Activated CD8-positive, alpha-beta memory T cell treated with anti-CD3 and anti-CD28 coated beads for 24 hours (primary cell): ENCODE results near the gene DPEP1.
"Not testable (repeated sequence)": the region's sequence is repeated elsewhere in the genome, so short reads cannot be mapped to it uniquely, and the experiment has no call there.

Source experiments
- DNase-seq: peaks from one replicate; pipeline ENCODE4 v3.0.0-alpha.2; 2020

The DPEP1 gene

DNA sequence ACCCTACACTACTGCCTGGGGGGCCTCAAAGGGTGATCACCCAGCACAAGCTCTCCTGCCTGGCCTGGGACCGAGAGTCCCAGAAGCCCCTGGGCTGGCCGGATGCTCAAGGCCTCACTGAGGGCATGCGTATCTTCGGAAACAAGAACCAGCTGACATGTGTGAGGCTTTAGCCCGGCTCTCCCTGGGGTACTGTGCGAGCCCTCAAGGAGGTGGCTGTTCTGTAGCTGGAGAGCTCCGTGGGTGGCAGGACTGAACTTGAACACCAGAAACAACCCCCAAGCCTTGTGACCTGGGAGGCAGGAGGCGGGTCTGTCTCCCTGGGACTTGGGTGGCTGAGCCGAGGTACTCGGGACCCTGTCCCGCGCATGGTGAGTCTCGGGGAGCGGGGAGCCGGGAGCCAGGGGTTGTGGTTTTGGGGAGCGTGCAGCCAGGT, 7.0 kb downstream of the DPEP1 start:
- no peak for DNase-seq

DNA sequence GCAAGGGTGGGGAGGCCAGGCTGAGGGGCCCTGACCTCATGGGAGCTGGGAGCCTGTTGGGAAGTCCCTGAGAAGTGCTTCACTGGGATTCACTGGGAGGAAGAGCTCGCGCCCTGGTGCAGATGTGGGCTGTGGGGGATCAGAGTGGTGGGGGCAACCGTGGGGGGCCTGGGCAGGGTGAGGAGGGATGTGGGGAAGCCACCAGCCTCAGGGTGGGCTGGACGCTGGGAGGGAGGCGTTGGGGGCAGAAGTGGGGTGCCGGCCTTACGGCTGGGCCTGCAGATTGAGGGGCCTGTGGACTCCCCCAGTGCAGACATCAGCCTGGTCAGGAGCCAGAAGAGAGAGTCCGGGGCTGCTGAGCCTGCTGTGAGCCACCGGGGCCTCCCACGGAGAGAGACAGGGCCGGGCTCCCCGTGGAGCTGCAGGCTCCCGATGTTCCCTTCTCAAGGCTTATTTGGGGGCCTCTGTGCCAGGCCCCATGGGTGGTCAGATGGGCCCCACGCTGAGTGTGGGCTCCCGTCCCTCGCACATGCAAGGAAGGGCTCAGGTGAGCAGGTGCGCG, 7.8 kb downstream of the DPEP1 start:
- DNase-seq, result no peak

DNA sequence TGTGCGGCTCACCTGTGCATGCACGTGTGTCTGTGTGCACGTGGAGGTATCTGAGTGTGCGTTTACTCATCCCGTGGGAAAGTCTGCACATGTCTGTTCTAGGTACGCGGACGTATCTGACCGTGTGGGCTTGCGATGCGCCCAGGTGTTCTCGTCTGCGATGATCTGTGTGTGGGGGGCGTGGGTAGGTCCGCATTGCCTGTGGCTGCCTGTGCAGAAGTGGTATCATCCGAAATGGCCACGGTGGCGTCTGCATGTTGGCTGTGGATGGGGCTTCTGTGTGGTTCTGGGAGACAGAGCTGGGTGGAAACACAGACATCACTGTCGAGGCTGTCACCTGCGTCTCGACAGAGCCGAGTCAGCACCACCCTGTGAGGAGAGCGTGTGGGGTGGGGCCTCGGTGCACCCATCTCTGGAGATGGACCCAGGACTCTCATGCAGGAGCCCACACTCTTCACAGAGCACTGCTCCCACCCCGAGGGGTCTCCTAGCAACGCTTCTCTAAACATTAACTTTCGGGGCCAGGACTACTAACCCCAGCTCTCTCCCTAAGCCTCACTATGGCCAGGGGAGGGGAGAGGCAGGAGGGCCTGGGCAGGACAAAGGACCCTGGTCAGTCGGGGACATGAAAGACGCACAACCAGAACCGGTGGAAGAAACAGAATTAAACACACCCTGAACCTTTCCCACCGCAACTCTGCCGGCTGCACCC, 8.4 kb downstream of the DPEP1 start:
- no peak for DNase-seq

DNA sequence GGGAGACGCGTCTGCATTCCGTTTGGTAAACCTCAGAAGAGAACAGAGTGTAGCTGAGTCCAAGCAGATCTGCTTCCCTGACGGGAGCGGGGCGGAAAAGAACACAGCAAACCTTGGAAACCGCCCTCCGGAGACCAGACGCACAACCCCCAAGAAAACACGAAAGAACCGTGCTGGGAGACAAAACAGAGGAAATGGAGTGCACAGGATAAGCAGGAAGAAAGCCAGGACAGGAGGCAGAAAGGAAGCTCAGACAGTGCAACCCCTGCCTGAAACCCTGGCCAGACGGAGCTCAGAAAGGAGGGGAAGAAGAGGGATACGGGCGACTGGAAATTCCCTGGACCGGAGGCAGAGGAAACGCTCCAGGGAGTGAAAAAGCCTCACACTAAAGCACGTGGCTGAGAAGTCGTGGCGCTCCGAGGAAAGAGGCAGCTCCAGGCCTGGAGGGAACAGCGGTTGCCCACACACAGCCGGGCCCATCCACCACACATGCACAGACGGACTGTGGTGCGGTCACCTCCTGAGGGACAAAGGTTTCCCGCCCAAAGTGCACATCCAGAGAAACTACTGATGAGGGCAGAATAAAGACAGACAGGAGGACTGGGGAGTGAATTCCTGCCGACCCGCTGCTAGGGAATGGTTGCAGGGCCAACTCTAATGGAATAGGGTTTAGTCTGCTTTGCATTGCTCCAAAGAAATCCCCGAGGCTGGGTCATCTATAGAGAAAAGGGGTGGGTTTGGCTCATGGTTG, 10.2 kb downstream of the DPEP1 start:
- DNase-seq, result no peak

DNA sequence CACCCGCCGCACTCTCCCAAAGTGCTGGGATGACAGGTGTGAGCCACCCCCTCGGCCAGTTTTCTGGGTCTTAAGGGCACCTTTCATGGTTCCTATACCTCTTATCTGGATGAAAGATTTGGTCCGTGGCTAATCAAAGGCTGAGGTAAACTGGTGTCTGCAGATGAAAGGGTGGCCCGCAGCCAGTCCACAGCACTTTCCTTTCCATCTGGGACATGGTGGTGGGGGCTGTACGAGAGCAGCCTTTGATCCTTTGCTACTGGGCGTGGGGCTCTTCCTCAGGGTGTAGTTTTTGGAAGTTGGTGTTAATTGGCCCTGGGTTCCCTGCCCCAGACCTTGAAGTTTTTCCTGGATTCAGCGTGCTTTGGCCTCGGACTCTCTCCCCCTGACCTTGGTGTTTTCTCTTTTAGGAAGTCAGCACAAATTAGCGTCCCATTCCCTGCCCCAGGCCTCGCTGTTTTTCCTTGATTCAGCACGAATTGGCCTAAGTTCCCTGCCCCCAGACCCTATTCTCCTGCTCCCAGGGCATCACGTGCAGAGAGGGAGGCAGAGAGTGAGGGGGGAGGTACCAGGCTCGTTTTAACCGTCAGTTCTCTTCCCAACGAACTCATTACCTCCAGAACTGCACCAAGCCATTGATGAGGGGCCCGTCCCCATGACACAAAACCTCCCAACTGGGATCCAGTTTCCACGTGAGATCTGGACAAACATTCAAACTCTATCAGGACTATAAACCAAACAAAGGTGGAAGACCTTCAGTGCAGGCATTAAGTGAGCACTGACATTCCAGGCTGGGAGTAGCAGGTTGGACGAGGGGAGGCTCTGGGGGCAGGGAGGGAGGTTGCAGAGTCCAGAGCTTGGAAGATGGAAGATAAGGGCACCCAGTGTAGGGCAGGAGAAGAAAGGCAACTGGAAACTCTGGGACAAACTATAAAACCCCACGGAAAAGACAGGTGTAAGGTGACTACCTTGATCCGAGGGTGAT, 11.6 kb downstream of the DPEP1 start:
- DNase-seq, result no peak

DNA sequence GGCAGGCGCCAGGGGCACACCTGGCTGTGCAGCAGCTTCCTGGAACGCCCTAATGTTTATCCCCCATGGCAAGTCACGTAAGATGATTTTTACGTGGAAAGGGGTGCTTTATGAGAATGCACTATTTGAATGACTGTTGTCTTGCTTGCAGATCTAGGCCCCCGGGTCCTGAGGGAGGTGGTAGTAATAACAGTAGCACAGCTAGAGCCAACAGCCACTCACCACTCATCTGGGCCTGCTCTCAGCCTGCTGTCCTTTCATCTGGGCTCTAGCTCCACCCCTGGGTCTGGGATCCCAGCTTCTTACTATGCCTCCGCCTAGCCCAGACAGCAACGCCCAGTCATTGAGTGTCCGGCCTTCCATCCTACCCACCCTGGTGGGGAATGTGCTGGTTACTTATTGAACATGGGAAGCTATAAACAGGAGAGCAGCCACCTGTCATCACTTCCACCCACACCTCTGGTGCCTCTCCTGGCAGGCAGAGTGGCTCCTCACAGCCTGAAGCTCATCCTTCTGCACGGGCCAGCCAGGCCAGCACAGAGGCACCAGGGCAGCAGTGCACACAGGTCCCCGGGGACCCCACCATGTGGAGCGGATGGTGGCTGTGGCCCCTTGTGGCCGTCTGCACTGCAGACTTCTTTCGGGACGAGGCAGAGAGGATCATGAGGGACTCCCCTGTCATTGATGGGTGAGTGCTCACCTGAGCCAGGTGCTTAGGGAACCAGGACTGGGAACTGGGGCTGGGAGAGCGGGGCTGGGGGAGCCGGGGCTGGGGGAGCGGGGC, 16.6 kb downstream of the DPEP1 start:
- DNase-seq, result no peak

DNA sequence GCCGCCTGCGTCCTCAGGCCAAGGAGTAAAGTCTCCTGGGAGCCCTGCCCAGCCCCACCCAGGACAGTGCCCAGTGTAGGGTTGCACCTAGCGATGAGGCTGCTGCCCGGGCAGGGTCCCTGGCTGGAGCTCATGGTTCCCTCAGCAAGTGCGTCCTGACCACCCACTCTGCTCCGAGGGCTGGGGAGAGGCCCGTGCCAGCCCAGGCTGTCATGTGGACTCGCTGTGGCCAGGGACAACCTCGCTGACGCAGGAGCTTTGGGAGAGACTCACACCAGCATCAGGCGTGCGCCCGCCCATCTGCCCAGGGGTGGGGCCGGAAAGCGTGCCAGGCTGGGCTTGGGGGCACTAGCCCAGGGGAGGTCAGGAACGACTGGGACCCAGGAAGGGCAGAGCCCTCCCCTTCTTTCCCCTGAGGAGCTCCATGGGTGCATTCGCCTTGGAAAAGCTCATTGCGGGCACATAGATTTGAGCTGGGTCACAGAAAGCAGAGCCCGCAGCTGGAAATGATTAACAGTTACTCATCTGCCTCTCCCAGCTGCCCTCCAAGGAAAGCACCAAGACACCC, 19.7 kb downstream of the DPEP1 start:
- DNase-seq, result no peak

DNA sequence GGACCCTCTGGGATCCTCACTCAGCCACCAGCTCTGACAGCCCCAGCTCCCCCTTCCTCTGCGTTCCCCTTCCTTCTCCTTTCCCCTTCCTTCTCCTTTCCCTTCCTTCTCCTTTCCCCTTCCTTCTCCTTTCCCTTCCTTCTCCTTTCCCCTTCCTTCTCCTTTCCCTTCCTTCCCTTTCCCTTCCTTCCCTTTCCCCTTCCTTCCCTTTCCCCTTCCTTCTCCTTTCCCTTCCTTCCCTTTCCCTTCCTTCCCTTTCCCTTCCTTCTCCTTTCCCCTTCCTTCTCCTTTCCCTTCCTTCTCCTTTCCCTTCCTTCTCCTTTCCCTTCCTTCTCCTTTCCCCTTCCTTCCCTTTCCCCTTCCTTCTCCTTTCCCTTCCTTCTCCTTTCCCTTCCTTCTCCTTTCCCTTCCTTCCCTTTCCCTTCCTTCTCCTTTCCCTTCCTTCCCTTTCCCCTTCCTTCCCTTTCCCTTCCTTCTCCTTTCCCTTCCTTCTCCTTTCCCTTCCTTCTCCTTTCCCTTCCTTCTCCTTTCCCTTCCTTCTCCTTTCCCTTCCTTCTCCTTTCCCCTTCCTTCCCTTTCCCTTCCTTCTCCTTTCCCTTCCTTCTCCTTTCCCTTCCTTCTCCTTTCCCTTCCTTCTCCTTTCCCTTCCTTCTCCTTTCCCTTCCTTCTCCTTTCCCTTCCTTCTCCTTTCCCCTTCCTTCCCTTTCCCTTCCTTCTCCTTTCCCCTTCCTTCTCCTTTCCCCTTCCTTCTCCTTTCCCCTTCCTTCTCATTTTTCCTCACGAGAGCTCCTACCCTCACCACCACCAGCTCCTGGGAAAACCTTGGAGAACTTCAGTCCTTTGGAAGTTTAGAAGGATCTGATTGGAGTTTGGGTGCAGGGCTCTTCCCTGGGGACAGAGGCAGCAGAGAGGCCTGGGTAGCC, 21.3 kb downstream of the DPEP1 start:
- not testable (repeated sequence) for DNase-seq

DNA sequence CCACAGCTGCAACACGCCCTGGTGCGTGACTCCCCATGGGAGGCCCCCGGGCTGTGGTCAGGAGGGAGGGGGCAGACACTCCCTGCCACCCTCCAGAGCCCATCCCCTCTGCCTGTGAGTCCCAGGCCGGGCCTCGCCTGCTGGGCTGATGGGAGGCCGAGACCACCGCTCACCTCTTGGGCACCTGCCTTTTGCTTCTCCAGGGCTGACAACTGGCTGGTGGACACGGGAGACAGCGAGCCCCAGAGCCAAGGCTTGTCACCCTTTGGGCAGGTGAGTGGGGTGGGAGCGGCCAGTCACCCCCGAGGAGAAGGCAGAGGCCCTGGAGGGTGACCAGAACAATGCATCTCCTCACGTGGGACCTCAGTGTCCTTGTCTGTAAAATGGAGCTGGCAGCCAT, 23.2 kb downstream of the DPEP1 start:
- no peak for DNase-seq

DNA sequence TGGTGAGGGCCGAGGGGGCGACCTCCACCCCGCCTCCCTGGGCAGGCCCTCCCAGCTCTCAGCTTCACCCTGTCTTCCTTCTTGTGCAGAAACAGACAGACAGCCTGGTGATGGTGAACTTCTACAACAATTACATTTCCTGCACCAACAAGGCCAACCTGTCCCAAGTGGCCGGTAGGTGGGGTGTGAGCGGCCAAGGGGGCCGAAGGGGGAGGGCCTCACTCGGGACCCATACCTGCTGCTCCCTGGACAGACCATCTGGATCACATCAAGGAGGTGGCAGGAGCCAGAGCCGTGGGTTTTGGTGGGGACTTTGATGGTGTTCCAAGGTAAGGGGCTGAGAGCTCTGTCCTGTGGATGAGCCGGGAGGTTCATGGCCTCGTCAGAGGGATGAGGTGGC, 23.9 kb downstream of the DPEP1 start:
- DNase-seq, result no peak

DNA sequence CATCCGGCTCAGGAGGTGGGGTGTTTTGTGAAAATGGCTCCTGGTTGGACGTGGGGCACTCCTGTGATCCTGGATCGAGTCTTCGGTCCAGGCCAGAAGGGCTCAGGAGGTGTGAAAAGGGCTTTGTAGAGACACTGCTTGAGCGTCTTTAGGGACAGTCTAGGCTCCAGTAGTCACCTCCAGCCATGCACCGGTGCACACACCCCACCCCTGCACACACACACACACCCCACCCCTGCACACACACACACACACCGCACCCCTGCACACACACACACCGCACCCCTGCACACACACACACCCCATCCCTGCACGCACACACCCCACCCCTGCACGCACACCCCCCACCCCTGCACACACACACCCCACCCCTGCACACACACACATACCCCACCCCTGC, 25.0 kb downstream of the DPEP1 start:
- DNase-seq, result no peak

DNA sequence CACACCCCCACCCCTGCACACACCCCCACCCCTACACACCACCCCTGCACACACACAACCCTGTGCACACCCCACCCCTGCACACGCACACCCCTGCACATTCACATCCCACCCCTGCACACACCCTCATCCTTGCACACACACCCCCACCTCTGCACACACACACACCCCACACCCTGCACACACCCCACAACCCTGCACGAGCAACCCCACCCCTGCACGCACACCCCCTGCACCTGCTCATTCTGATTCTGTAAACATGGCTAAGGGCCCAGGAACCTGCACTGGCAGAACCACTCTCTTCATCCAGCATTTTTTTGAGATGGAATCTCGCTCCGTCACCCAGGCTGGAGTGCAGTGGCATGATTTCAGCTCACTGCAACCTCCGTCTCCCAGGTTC, 25.9 kb downstream of the DPEP1 start:
- no peak for DNase-seq

DNA sequence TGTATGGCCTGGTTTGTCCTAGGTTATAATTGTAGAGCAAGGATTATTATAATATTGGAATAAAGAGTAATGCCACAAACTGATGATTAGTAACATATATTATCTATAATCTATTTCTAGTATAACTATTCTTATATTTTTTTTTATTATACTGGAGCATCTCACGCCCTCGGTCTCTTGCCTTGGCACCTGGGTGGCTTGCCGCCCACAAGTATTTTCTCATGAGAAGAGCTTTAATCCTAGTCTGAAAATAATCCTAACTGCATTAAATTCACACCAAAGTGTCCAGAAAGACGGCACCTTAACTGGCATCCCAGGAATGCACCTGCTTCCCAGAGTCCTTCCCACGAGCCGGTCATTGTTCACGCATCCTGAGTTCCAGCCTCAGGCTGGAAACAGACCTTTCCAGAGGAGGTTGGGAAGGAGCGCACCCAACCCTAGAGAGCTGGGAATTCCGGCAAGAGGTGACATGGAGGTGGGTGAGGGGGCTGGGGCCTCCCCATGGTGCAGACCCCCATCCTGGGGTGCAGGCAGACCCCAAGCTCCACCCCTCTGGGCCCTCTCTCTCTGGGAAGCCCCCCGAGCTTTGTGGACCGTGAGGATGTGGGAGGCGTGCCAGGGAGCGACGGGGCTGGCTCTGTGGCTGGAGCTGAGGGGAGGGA, 28.1 kb downstream of the DPEP1 start:
- no peak for DNase-seq

DNA sequence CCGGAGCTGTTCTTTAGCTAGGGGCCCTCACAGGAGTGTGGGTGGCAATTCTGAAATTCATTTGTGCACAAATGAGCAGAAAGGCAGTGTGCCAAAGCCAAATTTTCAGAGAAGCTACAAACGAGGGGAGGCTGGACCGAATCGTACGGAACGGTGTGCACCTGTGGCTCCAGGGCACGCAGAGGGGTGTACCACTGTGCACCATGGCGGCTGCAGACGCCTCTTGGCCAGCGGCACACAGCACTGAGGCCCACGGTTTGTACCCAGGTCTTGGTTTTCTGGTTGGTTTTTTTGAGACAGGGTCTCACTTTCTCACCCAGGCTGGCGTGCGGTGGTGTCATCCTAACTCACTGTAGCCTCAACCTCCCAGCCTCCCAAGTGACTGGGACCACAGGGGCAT, 29.1 kb downstream of the DPEP1 start:
- DNase-seq, result no peak

DNA sequence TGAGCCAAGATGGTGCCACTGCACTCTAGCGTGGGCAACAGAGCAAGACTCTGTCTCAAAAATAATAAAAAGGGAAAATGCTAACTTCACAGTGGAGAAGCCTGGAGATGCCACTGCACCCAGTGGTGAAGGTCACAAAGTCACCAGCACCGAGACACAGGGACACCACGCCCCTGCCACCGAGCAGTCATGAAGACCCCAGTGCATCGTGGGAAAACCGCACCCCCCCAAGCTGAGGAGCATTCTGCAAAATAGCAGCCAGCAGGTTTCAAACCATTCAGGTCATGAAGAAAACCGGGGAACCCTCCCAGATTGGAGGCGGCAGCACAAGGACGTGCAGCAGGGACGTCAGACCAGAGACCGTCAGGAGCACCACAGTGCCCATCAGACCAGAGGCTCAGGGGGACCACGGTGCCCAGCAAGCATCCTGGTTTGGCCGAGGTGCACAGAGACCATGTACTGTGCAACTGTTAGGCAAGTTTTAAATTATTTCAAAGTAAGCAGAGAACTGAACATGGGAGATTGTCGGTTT, 30.4 kb downstream of the DPEP1 start:
- no peak for DNase-seq

DNA sequence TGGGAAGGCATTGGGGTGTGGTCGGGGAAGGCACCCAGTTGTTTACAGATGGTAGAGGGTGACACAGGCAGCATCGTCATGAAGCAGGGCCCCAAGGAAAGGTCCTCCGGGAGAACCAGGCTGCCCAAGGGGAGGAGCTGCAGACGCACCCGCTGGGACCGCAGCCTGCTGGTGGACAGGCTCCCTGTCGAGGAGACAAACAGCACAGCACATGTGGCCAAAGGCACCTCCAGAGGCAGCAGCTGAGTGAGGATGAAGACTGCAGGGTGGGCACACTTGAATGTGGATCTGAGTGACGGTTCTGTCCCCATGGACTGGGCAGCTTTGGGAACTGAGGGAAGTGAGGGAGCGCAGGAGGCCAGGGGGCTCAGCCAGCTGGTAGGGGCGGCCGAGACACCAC, 31.7 kb downstream of the DPEP1 start:
- no peak for DNase-seq

DNA sequence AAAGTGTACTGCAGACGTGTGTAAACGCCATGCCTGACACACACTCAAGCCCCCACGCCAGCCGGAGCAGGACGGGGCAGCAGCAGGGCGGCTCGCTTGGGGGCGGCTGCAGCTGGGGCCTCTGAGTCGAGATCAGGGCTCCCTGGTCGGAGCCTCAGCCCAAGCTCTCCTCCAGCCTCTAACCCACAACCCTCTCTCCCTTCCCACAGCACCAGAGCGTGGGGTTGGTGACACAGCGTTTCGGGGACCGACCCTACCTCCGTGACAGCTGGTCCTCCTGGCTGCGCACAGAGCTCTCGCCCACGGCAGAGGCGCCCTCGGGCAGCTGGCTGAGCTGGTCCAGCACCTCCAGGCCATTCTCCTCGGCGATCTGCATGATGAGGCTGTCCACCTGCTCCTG, 32.8 kb downstream of the DPEP1 start:
- DNase-seq, result no peak

DNA sequence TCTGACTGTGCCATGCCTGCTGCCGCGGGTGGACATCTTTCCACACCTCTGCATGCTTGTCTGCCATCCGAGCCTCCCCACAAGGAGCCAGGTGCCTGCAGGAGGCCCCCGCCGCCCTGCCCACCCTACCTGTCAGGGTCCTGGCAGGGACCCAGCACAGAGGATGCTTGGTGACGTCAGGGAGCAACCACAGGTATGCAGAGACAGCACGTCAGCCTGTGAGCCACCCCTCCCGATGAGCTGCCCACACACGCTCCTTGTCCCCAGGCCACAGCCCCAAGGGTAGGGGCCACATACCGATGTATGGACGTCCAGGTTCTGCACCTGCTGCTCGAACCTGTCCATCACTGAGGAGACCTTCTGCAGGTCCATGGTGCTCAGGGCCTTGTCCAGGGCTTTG, 33.5 kb downstream of the DPEP1 start:
- DNase-seq, result no peak

DNA sequence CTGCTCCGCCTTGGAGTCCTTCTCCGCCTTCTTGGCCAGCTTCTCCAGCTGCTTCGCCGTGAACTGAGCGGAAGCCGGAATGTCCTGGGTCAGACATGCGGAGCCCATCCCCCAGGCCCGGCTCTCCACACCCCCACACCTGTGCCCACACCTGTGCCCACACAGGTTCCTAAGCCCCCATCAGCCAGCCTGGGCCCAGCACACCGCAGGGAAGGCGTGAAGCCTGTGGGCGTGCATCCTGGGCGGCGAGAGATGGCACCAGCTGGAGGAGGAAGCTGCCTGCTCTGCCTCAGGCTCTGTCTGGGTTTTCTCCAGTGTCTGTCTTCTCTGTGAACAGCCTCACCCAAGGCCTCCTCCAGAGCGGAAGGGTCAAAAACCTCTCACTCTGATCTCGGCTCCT, 38.1 kb downstream of the DPEP1 start:
- DNase-seq, result no peak
